ENCODE data around the gene SP110. TPM values are rescaled to one million over a fixed set of nuclear protein-coding genes. Genes with fewer than 3 reads are reported as not detected.
"Not testable (repeated sequence)": the region's sequence is repeated elsewhere in the genome, so short reads cannot be mapped to it uniquely, and the experiment has no call there.

SP110 gene
- 14.8 and 21.2 TPM in 2 replicates for total RNA-seq

- H3K4me3 ChIP-seq (ENCODE audit: low read depth, low read length): peak within 1 kb of the TSS; percentile 73
- TF ChIP-seq CTCF (IDR thresholded peaks at IDR 0.05; ENCODE audit: insufficient read depth, low read length, poor library complexity, severe bottlenecking): no peak
- DNase-seq (ENCODE audit: low read depth): peak; percentile 41
These were observed at the start of gene SP110 for GRCh38 chr2:230219419-230220331. Gene SP110, minus strand, starts transcription at chr2:230219984. Its CDS starts 3,057 bp downstream, at chr2:230216927.

GRCh38 chr2:230268606-230269243 lies 48.9 kb upstream of the SP110 start:
- Histone ChIP-seq H3K27me3 (ENCODE audit: control insufficient read depth, insufficient read depth, low read length) (no peaks in the 10 kb centered on the region), H3K4me3 (ENCODE audit: low read depth, low read length) (no peak overlapping the region), H3K36me3 (ENCODE audit: control insufficient read depth, insufficient read depth, low read length) (no peaks in the 10 kb centered on the region)
- DNase-seq (ENCODE audit: low read depth): no peak
- no peak for TF ChIP-seq CTCF (IDR thresholded peaks at IDR 0.05; ENCODE audit: insufficient read depth, low read length, poor library complexity, severe bottlenecking)

More at GRCh38 chr2:230219419-230220331, at the start of gene SP110:
- Histone ChIP-seq H3K36me3 (ENCODE audit: control insufficient read depth, insufficient read depth, low read length) (no peaks in the 10 kb centered on the region), H3K27me3 (ENCODE audit: control insufficient read depth, insufficient read depth, low read length) (no peaks in the 10 kb centered on the region)

GRCh38 chr2:230267556-230267955 lies 47.8 kb upstream of the SP110 start:
- no peak for TF ChIP-seq CTCF (IDR thresholded peaks at IDR 0.05; ENCODE audit: insufficient read depth, low read length, poor library complexity, severe bottlenecking)
- Histone ChIP-seq H3K4me3 (ENCODE audit: low read depth, low read length) (no peak overlapping the region), H3K36me3 (ENCODE audit: control insufficient read depth, insufficient read depth, low read length) (no peaks in the 10 kb centered on the region), H3K27me3 (ENCODE audit: control insufficient read depth, insufficient read depth, low read length) (no peaks in the 10 kb centered on the region)
- DNase-seq (ENCODE audit: low read depth): no peak

GRCh38 chr2:230267059-230267458 lies 47.3 kb upstream of the SP110 start:
- DNase-seq (ENCODE audit: low read depth): no peak
- TF ChIP-seq CTCF (IDR thresholded peaks at IDR 0.05; ENCODE audit: insufficient read depth, low read length, poor library complexity, severe bottlenecking): no peak
- no peak overlapping the region for H3K4me3 ChIP-seq (ENCODE audit: low read depth, low read length)
- H3K27me3 ChIP-seq (ENCODE audit: control insufficient read depth, insufficient read depth, low read length): no peaks in the 10 kb centered on the region
- no peaks in the 10 kb centered on the region for H3K36me3 ChIP-seq (ENCODE audit: control insufficient read depth, insufficient read depth, low read length)

GRCh38 chr2:230266638-230267037 lies 46.9 kb upstream of the SP110 start:
- no peak overlapping the region for H3K4me3 ChIP-seq (ENCODE audit: low read depth, low read length)
- DNase-seq (ENCODE audit: low read depth): no peak
- TF ChIP-seq CTCF (IDR thresholded peaks at IDR 0.05; ENCODE audit: insufficient read depth, low read length, poor library complexity, severe bottlenecking): no peak

GRCh38 chr2:230264945-230265344 lies 45.2 kb upstream of the SP110 start:
- H3K4me3 ChIP-seq (ENCODE audit: low read depth, low read length); DNase-seq (ENCODE audit: low read depth); H3K27me3 ChIP-seq (ENCODE audit: control insufficient read depth, insufficient read depth, low read length); H3K36me3 ChIP-seq (ENCODE audit: control insufficient read depth, insufficient read depth, low read length): not testable (repeated sequence)

More at GRCh38 chr2:230266638-230267037, 46.9 kb upstream of the SP110 start:
- no peaks in the 10 kb centered on the region for H3K36me3 ChIP-seq (ENCODE audit: control insufficient read depth, insufficient read depth, low read length)
- H3K27me3 ChIP-seq (ENCODE audit: control insufficient read depth, insufficient read depth, low read length): no peaks in the 10 kb centered on the region

Data from kidney epithelial cell (primary cell).